Neutrophil (primary cell): ENCODE data around the gene NSD2.

Experiments used
- H3K27ac ChIP-seq: fragments of 200-600 bp; sonication (generic); 2 replicates; pipeline ENCODE4 v1.5.1; 2016; ENCODE audit warnings: mild to moderate bottlenecking, moderate library complexity
- H3K27me3 ChIP-seq: fragments of 200-600 bp; sonication (generic); 2 replicates; pipeline ENCODE4 v1.6.0; 2016; ENCODE audit warnings: mild to moderate bottlenecking
- H3K36me3 ChIP-seq: fragments of 200-600 bp; sonication (generic); 2 replicates; pipeline ENCODE4 v1.5.1; 2017
- H3K4me1 ChIP-seq, 2 experiments: fragments of 200-600 bp in 1 of 2; sonication (generic) in 1 of 2; 1 replicate in 1 of 2; 2 replicates in 1 of 2; pipeline versions ENCODE4 v1.5.1 to v1.6.1; 2013 to 2016; ENCODE audit warnings: low read depth in 1 of 2, low read length in 1 of 2, mild to moderate bottlenecking in 1 of 2, moderate library complexity in 1 of 2; ENCODE audit not compliant: control insufficient read depth in 1 of 2, insufficient read depth in 1 of 2
- H3K4me3 ChIP-seq, 2 experiments: fragments of 200-600 bp in 1 of 2; sonication (generic) in 1 of 2; 1 replicate in 1 of 2; 2 replicates in 1 of 2; pipeline ENCODE4 v1.5.1; 2013 to 2016; ENCODE audit warnings: low read depth in 1 of 2, low read length in 1 of 2, mild to moderate bottlenecking in 1 of 2, moderate library complexity in 1 of 2
- H3K9me3 ChIP-seq: fragments of 200-600 bp; sonication (generic); 2 replicates; pipeline ENCODE4 v1.5.1; 2016
- TF ChIP-seq, protein P1 (sequence below): fragments of 200-600 bp; sonication (generic); IDR thresholded peaks from 2 replicates; pipeline ENCODE4 v1.5.1; 2016; ENCODE audit warnings: antibody characterized with exemption

Gene NSD2

DNA sequence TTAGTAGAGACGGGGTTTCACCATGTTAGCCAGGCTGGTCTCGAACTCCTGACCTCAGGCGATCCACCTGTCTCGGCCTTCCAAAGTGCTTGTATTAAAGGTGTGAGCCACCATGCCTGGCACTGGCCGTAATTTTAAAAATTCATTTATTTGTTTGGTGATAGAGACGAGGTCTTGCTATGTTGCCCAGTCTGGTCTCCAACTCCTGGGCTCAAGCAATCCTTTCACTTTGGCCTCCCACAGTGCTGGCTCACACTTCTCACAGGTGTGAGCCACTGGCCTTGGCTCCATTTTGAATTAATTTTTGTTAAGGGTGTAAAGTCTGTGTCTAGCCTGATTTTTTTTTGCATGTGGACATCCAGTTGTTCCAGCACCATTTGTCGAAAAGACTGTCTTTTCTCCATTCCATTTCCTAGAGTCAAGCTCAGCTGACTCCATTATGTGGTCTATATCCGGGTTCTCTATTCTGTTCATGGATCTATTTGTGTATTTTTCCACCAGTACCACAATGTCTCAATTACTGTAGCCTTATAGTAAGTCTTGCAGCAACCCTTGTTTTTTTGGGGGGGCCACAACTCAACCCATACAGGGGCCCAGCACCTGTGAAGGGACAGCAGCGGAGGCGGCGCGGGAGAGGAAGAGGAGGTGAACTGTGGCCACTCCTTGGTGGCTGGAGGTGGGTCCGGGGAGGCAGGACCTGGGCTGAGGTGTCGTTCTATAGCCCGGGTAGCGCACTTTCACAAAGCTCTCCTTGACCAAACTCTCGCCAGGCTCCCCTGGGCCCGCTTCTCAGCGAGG lies 1.5 kb upstream of the NSD2 start:
- peaks cover 6% of the 10 kb centered on the region for H3K27me3 ChIP-seq
- H3K36me3 ChIP-seq, result no peaks in the 10 kb centered on the region
- H3K27ac ChIP-seq, result peak overlapping the region; percentile 94
- TF ChIP-seq, protein P1, sequence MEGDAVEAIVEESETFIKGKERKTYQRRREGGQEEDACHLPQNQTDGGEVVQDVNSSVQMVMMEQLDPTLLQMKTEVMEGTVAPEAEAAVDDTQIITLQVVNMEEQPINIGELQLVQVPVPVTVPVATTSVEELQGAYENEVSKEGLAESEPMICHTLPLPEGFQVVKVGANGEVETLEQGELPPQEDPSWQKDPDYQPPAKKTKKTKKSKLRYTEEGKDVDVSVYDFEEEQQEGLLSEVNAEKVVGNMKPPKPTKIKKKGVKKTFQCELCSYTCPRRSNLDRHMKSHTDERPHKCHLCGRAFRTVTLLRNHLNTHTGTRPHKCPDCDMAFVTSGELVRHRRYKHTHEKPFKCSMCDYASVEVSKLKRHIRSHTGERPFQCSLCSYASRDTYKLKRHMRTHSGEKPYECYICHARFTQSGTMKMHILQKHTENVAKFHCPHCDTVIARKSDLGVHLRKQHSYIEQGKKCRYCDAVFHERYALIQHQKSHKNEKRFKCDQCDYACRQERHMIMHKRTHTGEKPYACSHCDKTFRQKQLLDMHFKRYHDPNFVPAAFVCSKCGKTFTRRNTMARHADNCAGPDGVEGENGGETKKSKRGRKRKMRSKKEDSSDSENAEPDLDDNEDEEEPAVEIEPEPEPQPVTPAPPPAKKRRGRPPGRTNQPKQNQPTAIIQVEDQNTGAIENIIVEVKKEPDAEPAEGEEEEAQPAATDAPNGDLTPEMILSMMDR, result no peak
- H3K9me3 ChIP-seq, result no peaks in the 10 kb centered on the region
- H3K4me3 ChIP-seq, result peak overlapping the region; percentile 73 to 98
- peaks cover 21 to 23% of the 10 kb centered on the region in 2 experiments for H3K4me1 ChIP-seq

DNA sequence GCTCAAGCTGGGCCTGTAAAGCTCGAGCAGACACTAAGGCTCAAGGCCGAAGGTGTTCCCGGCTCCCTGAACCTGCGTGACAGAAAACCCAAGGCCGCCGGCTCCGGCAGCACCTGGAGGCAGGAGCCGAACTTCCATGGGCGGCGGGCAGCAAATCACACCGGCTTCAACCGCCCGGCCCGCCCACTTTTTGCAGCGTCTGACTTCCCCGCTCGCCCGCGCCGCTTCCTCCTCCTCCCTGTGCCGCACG lies 940 bp upstream of the NSD2 start:
- Histone ChIP-seq H3K9me3 (no peaks in the 10 kb centered on the region), H3K27ac (peak overlapping the region; percentile 94), H3K27me3 (peaks cover 6% of the 10 kb centered on the region), H3K4me1 (peaks cover 21 to 23% of the 10 kb centered on the region in 2 experiments), H3K36me3 (no peaks in the 10 kb centered on the region), H3K4me3 (peak overlapping the region; percentile 73 to 98)
- TF ChIP-seq, protein P1, result no peak

DNA sequence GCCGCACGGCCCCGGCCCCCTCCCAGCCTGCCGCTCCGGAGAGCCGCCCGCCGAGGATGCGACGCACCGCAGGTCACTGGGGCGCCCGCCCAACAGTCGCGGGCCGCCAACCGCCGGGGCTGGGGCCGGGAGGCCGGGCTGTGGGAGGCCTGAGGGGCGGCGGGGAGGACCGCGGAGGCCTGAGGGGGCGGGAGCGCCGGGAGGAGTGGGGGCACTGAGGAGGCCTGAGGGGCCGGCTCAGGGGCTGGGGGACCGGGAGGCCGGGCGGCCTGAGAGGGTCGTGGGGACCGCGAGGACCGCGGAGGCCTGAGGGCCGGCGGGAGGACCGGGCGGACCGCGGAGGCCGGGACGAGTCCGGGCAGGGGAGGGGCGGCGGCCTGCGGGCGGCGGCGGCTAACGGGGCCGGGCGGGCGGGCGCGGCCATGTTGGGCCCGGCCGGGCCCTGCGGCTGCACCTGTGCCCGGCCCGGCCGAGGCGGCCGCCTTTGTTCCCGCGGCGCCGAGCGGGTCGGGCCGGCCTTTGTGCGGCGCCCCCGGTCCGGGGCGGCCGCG lies 353 bp downstream of the NSD2 start:
- peaks cover 6% of the 10 kb centered on the region for H3K27me3 ChIP-seq
- peaks cover 21 to 23% of the 10 kb centered on the region in 2 experiments for H3K4me1 ChIP-seq
- H3K27ac ChIP-seq, result peak overlapping the region; percentile 94
- H3K9me3 ChIP-seq, result no peaks in the 10 kb centered on the region
- H3K4me3 ChIP-seq, result peak overlapping the region; percentile 63 to 72
- TF ChIP-seq, protein P1, result no peak
- no peaks in the 10 kb centered on the region for H3K36me3 ChIP-seq

DNA sequence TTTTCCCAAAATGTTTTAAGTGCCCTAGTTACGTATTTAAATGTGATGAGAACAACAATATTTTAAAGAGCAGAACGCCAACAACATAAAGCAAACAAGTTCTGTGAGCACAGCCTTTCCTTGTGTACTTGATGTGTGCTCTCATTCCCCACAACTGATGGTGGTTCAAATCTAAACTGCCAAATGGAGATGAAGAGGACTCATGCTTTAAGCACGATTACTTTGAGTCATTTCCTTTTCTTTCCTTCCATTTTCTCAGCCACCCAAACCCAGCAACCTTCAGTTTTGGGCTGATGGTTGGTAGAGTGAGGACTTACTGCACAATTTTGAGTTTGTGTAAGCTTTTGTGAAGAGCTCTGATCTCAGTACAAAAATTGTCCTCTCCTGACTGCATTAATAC lies 1.7 kb downstream of the NSD2 start:
- Histone ChIP-seq H3K27ac (peak overlapping the region; percentile 8), H3K27me3 (no peaks in the 10 kb centered on the region), H3K9me3 (no peaks in the 10 kb centered on the region), H3K36me3 (no peaks in the 10 kb centered on the region), H3K4me3 (no peak overlapping the region), H3K4me1 (peaks cover 21 to 23% of the 10 kb centered on the region in 2 experiments)
- TF ChIP-seq, protein P1, result no peak

DNA sequence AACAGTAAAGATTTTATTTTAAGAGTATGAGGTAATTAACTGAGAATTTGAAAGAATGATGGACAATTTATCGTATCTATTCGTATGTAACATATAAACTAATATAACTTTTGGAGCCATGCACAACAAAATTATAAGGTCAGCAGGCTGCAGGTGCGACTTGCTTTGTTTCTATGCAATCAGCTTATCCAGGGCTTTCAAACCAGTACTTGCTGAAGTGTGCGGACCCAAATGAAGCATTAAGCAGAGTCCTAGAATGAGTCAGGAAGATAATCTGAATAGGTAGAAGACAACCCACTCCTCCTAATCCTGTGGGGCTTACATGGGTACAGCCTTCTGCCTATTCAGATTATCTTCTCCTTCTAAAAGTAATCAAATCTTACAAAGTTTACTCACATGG lies 2.1 kb downstream of the NSD2 start:
- Histone ChIP-seq H3K4me1 (peaks cover 21 to 23% of the 10 kb centered on the region in 2 experiments), H3K27ac (no peak overlapping the region), H3K9me3 (no peaks in the 10 kb centered on the region), H3K27me3 (no peaks in the 10 kb centered on the region), H3K4me3 (no peak overlapping the region), H3K36me3 (no peaks in the 10 kb centered on the region)
- TF ChIP-seq, protein P1, result no peak
